K562 (cell line): ENCODE measurements around the gene CDX1. TPM values are rescaled to one million over a fixed set of nuclear protein-coding genes. Genes with fewer than 3 reads are reported as not detected.
A peak's percentile ranks its signal among the peaks of the same experiment; 100 is the strongest.

Experiments used
- ATAC-seq: fragments of 200-7000 bp; cut with Tn5 transposase; 3 replicates; pipeline ENCODE4 v1.9.1; 2020; ENCODE audit warnings: moderate library complexity
- BruUV-seq: library from RNA; stranded (reverse); fragments of 400-500 nt; replicated peaks from 2 replicates; lab custom pipeline; 2021; lab: Mats Ljungman, UMichigan
- CTCF ChIA-PET: fragments of 300-600 bp; formaldehyde crosslinking; extraction: SDS; loops from one replicate; lab custom pipeline; 2021; ENCODE audit warnings: low intra/inter-chr PET ratio; lab: Yijun Ruan, JAX
- POLR2A ChIA-PET: fragments of 300-600, 350-650 bp; sonication (Branson Sonifier 250); formaldehyde crosslinking; extraction: SDS; loops from one replicate; lab custom pipeline; 2021; ENCODE audit warnings: antibody characterized with exemption, inconsistent platforms; lab: Yijun Ruan, JAX
- DNase-seq, 4 experiments: peaks; one replicate each; pipeline versions ENCODE4 v3.0.0 to v3.0.0-alpha.2; 2011 to 2018; ENCODE audit warnings: low spot score in 3 of 4, mixed read lengths in 3 of 4; ENCODE audit errors: extremely low read depth in 1 of 4
- FAIRE-seq: peaks from 2 replicates; lab custom pipeline; 2011; peaks lifted over from hg19 to GRCh38; lab: Jason Lieb, UNC
- H2AFZ ChIP-seq: 2 replicates; pipeline ENCODE4 v1.6.0; 2011; ENCODE audit warnings: low read depth, low read length, control low read depth, inconsistent platforms
- H3K27ac ChIP-seq: fragments of 200-600 bp; 3 replicates; pipeline ENCODE4 v1.8.0; 2011; ENCODE audit warnings: low read depth, mild to moderate bottlenecking, control low read depth, inconsistent platforms, low read length, moderate library complexity, mixed read lengths; ENCODE audit errors: extremely low read depth
- H3K27me3 ChIP-seq, 2 experiments: fragments of 300-600 bp in 1 of 2; 2 replicates in 1 of 2; 3 replicates in 1 of 2; pipeline versions ENCODE4 v1.6.0 to v1.8.0; 2011; ENCODE audit warnings: inconsistent platforms in 2 of 2, low read length in 2 of 2, mild to moderate bottlenecking in 1 of 2, mixed read lengths in 1 of 2, moderate library complexity in 1 of 2; ENCODE audit not compliant: control insufficient read depth in 2 of 2, insufficient read depth in 2 of 2
- H3K36me3 ChIP-seq: fragments of 300-600 bp; 3 replicates; pipeline ENCODE4 v1.8.0; 2011; ENCODE audit warnings: mild to moderate bottlenecking, low read length, inconsistent platforms; ENCODE audit not compliant: control insufficient read depth, insufficient read depth
- H3K4me1 ChIP-seq, 2 experiments: fragments of 200-600 bp in 1 of 2; replicated peaks in 1 of 2; 2 replicates in 1 of 2; 3 replicates in 1 of 2; pipeline versions ENCODE4 v1.5.1 to v1.8.0; 2011; ENCODE audit warnings: inconsistent platforms in 2 of 2, low read length in 2 of 2, mild to moderate bottlenecking in 1 of 2, mixed read lengths in 1 of 2, moderate library complexity in 1 of 2; ENCODE audit not compliant: control insufficient read depth in 2 of 2, insufficient read depth in 2 of 2
- H3K4me2 ChIP-seq: 2 replicates; pipeline ENCODE4 v1.6.1; 2011; ENCODE audit warnings: low read length, control low read depth, inconsistent platforms, mixed read lengths; ENCODE audit not compliant: insufficient read depth
- H3K4me3 ChIP-seq: fragments of 200-600 bp; sonication (generic), shearing (Covaris generic); 2 replicates; pipeline ENCODE4 v1.5.1; 2016; ENCODE audit warnings: control low read depth, inconsistent platforms
- H3K79me2 ChIP-seq: fragments of 200-600 bp; 3 replicates; pipeline ENCODE4 v1.8.0; 2011; ENCODE audit warnings: low read length, inconsistent platforms; ENCODE audit not compliant: control insufficient read depth, insufficient read depth
- H3K9ac ChIP-seq, 2 experiments: 2 replicates each; pipeline versions ENCODE4 v1.6.0 to v1.6.1; 2011; ENCODE audit warnings: low read depth in 2 of 2, low read length in 2 of 2, control low read depth in 1 of 2, inconsistent platforms in 1 of 2, mild to moderate bottlenecking in 1 of 2, mixed read lengths in 1 of 2; ENCODE audit not compliant: insufficient read depth in 1 of 2
- H3K9me1 ChIP-seq: one replicate; pipeline ENCODE4 v1.6.0; 2011; ENCODE audit warnings: inconsistent platforms, mild to moderate bottlenecking, low read length, moderate library complexity; ENCODE audit not compliant: control insufficient read depth, insufficient read depth
- H3K9me3 ChIP-seq: replicated peaks from 2 replicates; pipeline ENCODE4 v1.5.1; 2011; ENCODE audit warnings: low read depth, low read length, inconsistent platforms; ENCODE audit not compliant: control insufficient read depth, insufficient read depth
- H4K20me1 ChIP-seq: replicated peaks from 2 replicates; pipeline ENCODE4 v1.6.1; 2011; ENCODE audit warnings: low read length, inconsistent platforms, mixed read lengths; ENCODE audit not compliant: control insufficient read depth, insufficient read depth
- FOXA3 ChIP-seq, 2 experiments: fragments of 450-650 bp in 1 of 2; sonication (generic) in 1 of 2; formaldehyde crosslinking; IDR thresholded peaks in 1 of 2; conservative IDR thresholded peaks in 1 of 2; 2 replicates each; pipeline versions ENCODE4 v1.4.0 to v1.8.0; 2020 to 2022; ENCODE audit warnings: mild to moderate bottlenecking in 2 of 2, missing genetic modification reagents in 1 of 2
- NONO ChIP-seq, 2 experiments: fragments of 200-400 bp in 1 of 2; fragments of 450-650 bp in 1 of 2; formaldehyde crosslinking in 1 of 2; IDR thresholded peaks; 2 replicates each; pipeline ENCODE4 v1.6.1; 2017; ENCODE audit warnings: low read depth in 2 of 2, mild to moderate bottlenecking in 2 of 2, moderate library complexity in 2 of 2, low read length in 1 of 2
- PKNOX1 ChIP-seq: fragments of 450-650 bp; IDR thresholded peaks from 2 replicates; pipeline ENCODE4 v1.6.1; 2016
- POLR2A ChIP-seq: fragments of 450-650 bp; conservative IDR thresholded peaks from 2 replicates; pipeline ENCODE4 v1.6.1; 2016
- ZNF184 ChIP-seq: sonication (generic); formaldehyde crosslinking; IDR thresholded peaks from 2 replicates; pipeline ENCODE4 v1.5.0; 2020; ENCODE audit warnings: missing genetic modification reagents
- ZNF197 ChIP-seq: fragments of 200-800 bp; sonication (Bioruptor generic); IDR thresholded peaks from 2 replicates; pipeline ENCODE4 v1.6.1; 2016; ENCODE audit warnings: low read depth, missing genetic modification characterization, missing compliant biosample characterization
- WGBS: fragments of 100-300 bp; shearing (Covaris generic); methylation state at CpG from one replicate; pipeline ENCODE4 v1.1.6; 2016; ENCODE audit warnings: low coverage, mixed read lengths; ENCODE audit not compliant: insufficient coverage; ENCODE audit errors: missing lambda C conversion rate; 5-methylcytosine and 5-hydroxymethylcytosine counted together
- in situ Hi-C: fragments of 300-500 bp; cut with MboI; formaldehyde crosslinking; loops from 4 replicates; pipeline ENCODE4 v1.15.0; 2018; ENCODE audit warnings: inconsistent platforms, mixed read lengths
- intact Hi-C: fragments of 100-400 bp; cut with micrococcal nuclease; formaldehyde crosslinking; loops from 2 replicates; pipeline ENCODE4 v1.14.2; 2022
- polyA plus RNA-seq, 8 experiments: library from polyadenylated mRNA; depleted of rRNA in 4 of 8; stranded (reverse) in 5 of 8; unstranded in 3 of 8; fragments of >200 nt; fragmentation: Nextera tagmentation in 2 of 8; fragmentation: Illumina TruSeq in 1 of 8; extraction: Ambion mirVana in 2 of 8; extraction: Trizol in 1 of 8; gene quantifications; 2 replicates each; pipeline versions ENCODE4 v1.2.1 to v1.2.3, GENCODE V29; 2011 to 2014; ENCODE audit warnings: inconsistent platforms in 1 of 8, missing spikeins in 1 of 8
- total RNA-seq, 7 experiments: library from RNA; depleted of rRNA in 6 of 7; stranded (reverse); fragments of >200 nt in 6 of 7; fragmentation: Illumina TruSeq in 2 of 7; extraction: Trizol in 2 of 7; gene quantifications; 2 replicates each; pipeline versions ENCODE4 v1.2.1 to v1.2.3, GENCODE V29; 2011 to 2021; ENCODE audit warnings: low replicate concordance in 1 of 7
- TF ChIP-seq, protein P1 (sequence below), 2 experiments: fragments of 200-800 bp in 1 of 2; sonication (Bioruptor generic) in 1 of 2; sonication (generic) in 1 of 2; formaldehyde crosslinking in 1 of 2; IDR thresholded peaks in 1 of 2; conservative IDR thresholded peaks in 1 of 2; 2 replicates each; pipeline versions ENCODE4 v1.5.0 to v1.6.1; 2016 to 2020; ENCODE audit warnings: missing compliant biosample characterization in 1 of 2, missing genetic modification characterization in 1 of 2, missing genetic modification reagents in 1 of 2

CDX1 gene
- total and polyA plus RNA-seq, 9 of the 15 experiments (the other 6 are each of a cell fraction or from before 2014, with no cell fraction given), result 0.06 to 0.16 TPM; not detected in 7

GRCh38 chr5:150158170-150158949 is 8.2 kb upstream of the CDX1 start:
- no TSS peak for BruUV-seq
- H3K4me1 ChIP-seq, result peaks cover 24 to 26% of the 10 kb centered on the region in 2 experiments
- no peak overlapping the region for H3K4me3 ChIP-seq
- no peaks in the 10 kb centered on the region for H3K79me2 ChIP-seq
- no peak overlapping the region for H3K27ac ChIP-seq
- no peaks in the 10 kb centered on the region for H3K36me3 ChIP-seq
- H3K9me1 ChIP-seq, result no peaks in the 10 kb centered on the region
- WGBS, result 34% methylated on average over 12 of the region's 12 CpGs
- FAIRE-seq, result no peak
- ChIA-PET POLR2A (interaction anchor here (0.5 to 0.7 kb wide), 2 partner anchors 34 to 67 kb away, joined by 3 read pairs; no protein-coding TSS in a partner anchor), CTCF (interaction anchor here (0.6 kb wide), 1 partner anchor 28 kb away, joined by 3 read pairs; no protein-coding TSS in a partner anchor)
- intact Hi-C loops, result no loop called here
- H4K20me1 ChIP-seq, result no peaks in the 10 kb centered on the region; the same call in 1 of the 2 replicates
- H2AFZ ChIP-seq, result no peak overlapping the region
- H3K9me3 ChIP-seq, result no peaks in the 10 kb centered on the region
- ATAC-seq, result no peak
- H3K27me3 ChIP-seq, result peaks cover 10 to 25% of the 10 kb centered on the region in 2 experiments; a peak in 3 of 5 replicates
- TF ChIP-seq, protein P1, sequence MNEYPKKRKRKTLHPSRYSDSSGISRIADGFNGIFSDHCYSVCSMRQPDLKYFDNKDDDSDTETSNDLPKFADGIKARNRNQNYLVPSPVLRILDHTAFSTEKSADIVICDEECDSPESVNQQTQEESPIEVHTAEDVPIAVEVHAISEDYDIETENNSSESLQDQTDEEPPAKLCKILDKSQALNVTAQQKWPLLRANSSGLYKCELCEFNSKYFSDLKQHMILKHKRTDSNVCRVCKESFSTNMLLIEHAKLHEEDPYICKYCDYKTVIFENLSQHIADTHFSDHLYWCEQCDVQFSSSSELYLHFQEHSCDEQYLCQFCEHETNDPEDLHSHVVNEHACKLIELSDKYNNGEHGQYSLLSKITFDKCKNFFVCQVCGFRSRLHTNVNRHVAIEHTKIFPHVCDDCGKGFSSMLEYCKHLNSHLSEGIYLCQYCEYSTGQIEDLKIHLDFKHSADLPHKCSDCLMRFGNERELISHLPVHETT (CRISPR knock-in tag; conservative IDR thresholded peaks at IDR 0.05 in 1 of 2, IDR thresholded peaks at IDR 0.05 in 1 of 2), result no peak
- TF ChIP-seq ZNF184 (CRISPR knock-in tag), result no peak
- peak; percentile 40; the same call in 1 of the 2 replicates for TF ChIP-seq PKNOX1
- TF ChIP-seq FOXA3 (CRISPR knock-in tag; conservative IDR thresholded peaks at IDR 0.05 in 1 of 2, IDR thresholded peaks at IDR 0.05 in 1 of 2), result no peak
- TF ChIP-seq NONO (IDR thresholded peaks at IDR 0.05; ENCODE audit: low read depth in 2 of 2, low read length in 1 of 2), result no peak
- no peak for TF ChIP-seq POLR2A
- TF ChIP-seq ZNF197, result no peak
- no peak for DNase-seq
- in situ Hi-C loops, result no loop called here
- H3K4me2 ChIP-seq, result no peak overlapping the region
- H3K9ac ChIP-seq, result no peak overlapping the region
